ENCODE results near the gene TMPRSS9.
"Not testable (repeated sequence)": the region's sequence is repeated elsewhere in the genome, so short reads cannot be mapped to it uniquely, and the experiment has no call there.

The TMPRSS9 gene

GRCh38 chr19:2395293-2395829 is 35.3 kb downstream of the TMPRSS9 start:
- DNase-seq = not testable (repeated sequence)

- DNase-seq = not testable (repeated sequence)
These were observed 37.1 kb downstream of the TMPRSS9 start for GRCh38 chr19:2397173-2397572.

GRCh38 chr19:2398735-2399305 is 38.8 kb downstream of the TMPRSS9 start:
- DNase-seq = no peak

GRCh38 chr19:2399582-2399981 is 39.5 kb downstream of the TMPRSS9 start:
- DNase-seq = no peak

- no peak for DNase-seq
These were observed 48.2 kb downstream of the TMPRSS9 start for GRCh38 chr19:2408247-2408646.

GRCh38 chr19:2409352-2409912 is 49.4 kb downstream of the TMPRSS9 start:
- DNase-seq = no peak

GRCh38 chr19:2410023-2410422 is 50.0 kb downstream of the TMPRSS9 start:
- no peak for DNase-seq

- DNase-seq = no peak
These were observed 51.6 kb downstream of the TMPRSS9 start for GRCh38 chr19:2411709-2412108.

GRCh38 chr19:2412449-2412848 is 52.4 kb downstream of the TMPRSS9 start:
- DNase-seq = no peak

- DNase-seq = no peak
These were observed 53.1 kb downstream of the TMPRSS9 start for GRCh38 chr19:2413159-2413558.

- DNase-seq = no peak
These were observed 53.6 kb downstream of the TMPRSS9 start for GRCh38 chr19:2413629-2414028.

GRCh38 chr19:2415281-2415972 is 55.4 kb downstream of the TMPRSS9 start:
- no peak for DNase-seq

- no peak for DNase-seq
These were observed 55.9 kb downstream of the TMPRSS9 start for GRCh38 chr19:2415973-2416319.

- no peak for DNase-seq
These were observed 56.4 kb downstream of the TMPRSS9 start for GRCh38 chr19:2416321-2417097.

- not testable (repeated sequence) for DNase-seq
These were observed 57.4 kb downstream of the TMPRSS9 start for GRCh38 chr19:2417436-2417835.

- DNase-seq = no peak
These were observed 57.9 kb downstream of the TMPRSS9 start for GRCh38 chr19:2417881-2418406.

- no peak for DNase-seq
These were observed 59.7 kb downstream of the TMPRSS9 start for GRCh38 chr19:2419754-2420153.

GRCh38 chr19:2420490-2420889 is 60.4 kb downstream of the TMPRSS9 start:
- DNase-seq = no peak

- no peak for DNase-seq
These were observed 61.7 kb downstream of the TMPRSS9 start for GRCh38 chr19:2421581-2422306.

- DNase-seq = no peak
These were observed 63.2 kb downstream of the TMPRSS9 start for GRCh38 chr19:2423071-2423914.

GRCh38 chr19:2423915-2424685 is 64.0 kb downstream of the TMPRSS9 start:
- no peak for DNase-seq

Data from NCI-H2107 (cell line).